Astrocyte of the cerebellum (primary cell): Measurements from ENCODE around the gene MAFG.

ENCODE experiments used
- DNase-seq: peaks from one replicate; pipeline ENCODE4 v3.0.0-alpha.2; 2011; ENCODE audit warnings: low read depth
- H3K4me3 ChIP-seq: 2 replicates; pipeline ENCODE4 v1.5.1; 2011; ENCODE audit warnings: mild to moderate bottlenecking, low read depth, low read length, moderate library complexity
- in situ Hi-C: cut with HindIII; loops from 2 replicates; pipeline ENCODE4 v1.10.0; 2017; ENCODE audit warnings: low sequenced_read_pairs
- TF ChIP-seq, protein P1 (sequence below): IDR thresholded peaks from 2 replicates; pipeline ENCODE4 v1.5.1; 2012; ENCODE audit warnings: low read length, low read depth, moderate library complexity, mild to moderate bottlenecking; ENCODE audit errors: missing control alignments

The MAFG gene

DNA sequence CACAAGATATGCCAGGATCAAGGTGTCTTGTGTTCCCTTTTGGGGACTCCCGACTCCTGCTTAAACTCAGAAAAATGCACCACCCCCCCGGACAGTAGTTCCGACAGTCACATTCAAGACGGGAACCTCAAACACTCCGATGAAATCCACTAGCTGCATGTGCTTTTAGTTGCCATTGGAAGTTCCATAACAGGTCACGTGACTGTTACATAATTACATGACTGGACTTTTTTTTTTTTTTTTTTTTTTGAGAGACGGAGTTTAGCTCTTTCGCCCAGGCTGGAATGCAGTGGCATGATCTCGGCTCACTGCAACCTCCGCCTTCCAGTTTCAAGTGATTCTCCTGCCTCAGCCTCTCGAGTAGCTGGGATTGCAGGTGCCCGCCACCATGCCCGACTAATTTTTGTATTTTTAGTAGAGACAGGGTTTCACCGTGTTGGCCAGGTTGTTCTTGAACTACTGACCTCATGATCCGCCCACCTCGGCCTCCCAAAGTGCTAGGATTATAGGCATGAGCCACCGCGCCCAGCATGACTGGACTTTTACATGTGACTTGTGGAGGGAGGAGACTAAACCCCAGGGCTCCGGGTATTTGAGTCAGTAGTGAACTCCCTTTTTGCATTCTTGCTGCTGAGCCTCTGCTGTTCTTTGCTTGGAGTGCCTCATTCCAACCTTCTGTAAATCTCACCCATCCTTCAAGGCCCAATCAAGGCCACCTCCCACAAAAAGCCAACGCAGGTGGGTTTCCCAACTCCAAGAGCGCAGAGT, 11.1 kb downstream of the MAFG start:
- no peak for DNase-seq
- in situ Hi-C loops: no loop called here
- TF ChIP-seq, protein P1, sequence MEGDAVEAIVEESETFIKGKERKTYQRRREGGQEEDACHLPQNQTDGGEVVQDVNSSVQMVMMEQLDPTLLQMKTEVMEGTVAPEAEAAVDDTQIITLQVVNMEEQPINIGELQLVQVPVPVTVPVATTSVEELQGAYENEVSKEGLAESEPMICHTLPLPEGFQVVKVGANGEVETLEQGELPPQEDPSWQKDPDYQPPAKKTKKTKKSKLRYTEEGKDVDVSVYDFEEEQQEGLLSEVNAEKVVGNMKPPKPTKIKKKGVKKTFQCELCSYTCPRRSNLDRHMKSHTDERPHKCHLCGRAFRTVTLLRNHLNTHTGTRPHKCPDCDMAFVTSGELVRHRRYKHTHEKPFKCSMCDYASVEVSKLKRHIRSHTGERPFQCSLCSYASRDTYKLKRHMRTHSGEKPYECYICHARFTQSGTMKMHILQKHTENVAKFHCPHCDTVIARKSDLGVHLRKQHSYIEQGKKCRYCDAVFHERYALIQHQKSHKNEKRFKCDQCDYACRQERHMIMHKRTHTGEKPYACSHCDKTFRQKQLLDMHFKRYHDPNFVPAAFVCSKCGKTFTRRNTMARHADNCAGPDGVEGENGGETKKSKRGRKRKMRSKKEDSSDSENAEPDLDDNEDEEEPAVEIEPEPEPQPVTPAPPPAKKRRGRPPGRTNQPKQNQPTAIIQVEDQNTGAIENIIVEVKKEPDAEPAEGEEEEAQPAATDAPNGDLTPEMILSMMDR: no peak
- H3K4me3 ChIP-seq: peak overlapping the region; percentile 60

- TF ChIP-seq, protein P1: no peak
- in situ Hi-C loops: no loop called here
- no peak for DNase-seq
Observed at GRCh38 chr17:81915331-81915730, 12.2 kb downstream of the MAFG start.

GRCh38 chr17:81914103-81914850, 13.3 kb downstream of the MAFG start:
- DNase-seq: no peak
- in situ Hi-C loops: no loop called here
- H3K4me3 ChIP-seq: no peak overlapping the region
- TF ChIP-seq, protein P1: no peak

More at GRCh38 chr17:81915331-81915730, 12.2 kb downstream of the MAFG start:
- H3K4me3 ChIP-seq: no peak overlapping the region

GRCh38 chr17:81913394-81914102, 14.0 kb downstream of the MAFG start:
- in situ Hi-C loops: no loop called here
- no peak for DNase-seq
- H3K4me3 ChIP-seq: no peak overlapping the region
- TF ChIP-seq, protein P1: no peak

DNA sequence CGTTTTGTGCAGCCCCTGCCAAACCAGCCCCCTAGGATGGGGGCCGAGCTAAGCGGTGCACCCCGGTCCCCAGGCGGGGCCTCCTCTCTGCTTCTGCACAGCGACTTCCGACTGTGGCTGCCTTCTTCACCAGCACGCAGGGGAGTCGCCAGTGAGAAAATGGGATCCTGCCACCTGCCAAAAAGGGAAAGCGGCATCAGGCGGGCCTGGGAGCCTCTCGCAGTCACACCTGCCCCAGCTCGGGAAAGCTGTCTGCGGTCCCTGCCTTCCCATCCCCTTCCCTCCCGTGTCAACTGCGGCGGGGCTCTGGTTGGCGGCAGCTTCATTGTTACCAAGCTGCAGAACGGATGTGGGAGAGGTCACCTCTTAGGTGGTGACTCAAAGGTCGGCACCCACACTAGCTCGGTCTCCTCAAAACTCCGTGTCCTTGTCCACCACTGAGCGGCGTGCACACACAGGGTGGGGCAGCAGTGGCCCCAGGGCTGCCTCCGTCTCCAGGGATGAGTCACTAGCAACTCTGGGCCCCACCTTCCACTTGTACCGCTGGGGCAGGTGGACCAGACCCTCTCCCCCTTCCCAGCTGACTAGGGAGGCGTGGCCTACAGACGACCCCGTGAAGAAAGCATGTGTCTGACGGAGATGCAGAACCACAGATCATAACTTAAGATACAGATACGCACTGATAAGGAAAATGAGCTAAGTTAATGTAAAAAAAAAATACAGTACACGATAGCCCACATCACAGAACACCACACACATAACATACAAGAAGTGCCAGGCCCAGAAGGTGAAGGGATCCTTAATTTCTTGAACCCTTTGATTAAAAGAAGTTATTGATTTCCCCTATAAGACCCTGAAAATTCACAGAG, 14.9 kb downstream of the MAFG start:
- TF ChIP-seq, protein P1: no peak
- no peak overlapping the region for H3K4me3 ChIP-seq
- DNase-seq: no peak
- in situ Hi-C loops: no loop called here
